Stromal cell of bone marrow (primary cell): Measurements from ENCODE around the gene NSUN7.
"Not testable (repeated sequence)": the region's sequence is repeated elsewhere in the genome, so short reads cannot be mapped to it uniquely, and the experiment has no call there.

Experiments used
- DNase-seq: peaks from one replicate; pipeline ENCODE4 v3.0.0-alpha.2; 2012; ENCODE audit warnings: low read depth

The NSUN7 gene

DNA sequence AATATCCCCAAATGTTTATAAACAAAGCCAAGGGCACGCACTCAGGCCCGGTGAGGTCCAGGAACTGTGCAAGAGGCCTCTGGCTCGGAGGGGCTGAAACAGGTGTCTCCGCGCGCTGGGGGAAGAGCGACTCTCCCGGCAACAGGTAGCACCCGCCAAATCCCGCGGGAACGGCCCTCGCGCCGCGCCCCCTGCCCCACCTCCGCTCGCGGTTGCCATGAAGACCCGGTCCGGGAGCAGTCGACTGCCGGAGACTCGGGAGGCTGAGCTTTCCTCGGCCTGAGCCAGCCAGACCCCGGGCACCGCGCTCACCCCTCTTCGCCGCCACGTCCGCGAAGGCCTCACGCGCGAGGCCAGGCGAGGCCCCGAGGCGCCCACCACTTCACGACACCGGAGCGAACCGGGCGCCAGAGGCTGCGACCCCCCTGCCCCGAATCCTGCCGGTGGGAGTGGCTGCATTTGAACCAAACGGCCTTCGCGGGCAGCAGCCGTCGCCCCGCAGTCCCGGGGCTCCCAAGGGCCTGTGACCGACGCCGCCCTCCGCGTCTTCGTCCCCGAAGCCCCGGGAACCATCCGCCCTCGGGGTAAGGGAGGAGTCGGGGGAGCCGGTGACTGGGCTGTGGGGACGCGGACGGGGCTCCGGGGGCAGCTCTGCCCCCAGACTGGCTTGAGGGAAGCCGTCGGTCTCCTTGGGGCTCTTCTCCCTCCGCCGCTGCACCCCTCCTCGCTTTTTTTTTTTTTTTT lies at the start of gene NSUN7:
TSS of gene NSUN7 (plus strand) at position 239 of the 744 bp plus-strand sequence. CDS start 739 bp downstream, outside the sequence.
- DNase-seq = no peak

DNA sequence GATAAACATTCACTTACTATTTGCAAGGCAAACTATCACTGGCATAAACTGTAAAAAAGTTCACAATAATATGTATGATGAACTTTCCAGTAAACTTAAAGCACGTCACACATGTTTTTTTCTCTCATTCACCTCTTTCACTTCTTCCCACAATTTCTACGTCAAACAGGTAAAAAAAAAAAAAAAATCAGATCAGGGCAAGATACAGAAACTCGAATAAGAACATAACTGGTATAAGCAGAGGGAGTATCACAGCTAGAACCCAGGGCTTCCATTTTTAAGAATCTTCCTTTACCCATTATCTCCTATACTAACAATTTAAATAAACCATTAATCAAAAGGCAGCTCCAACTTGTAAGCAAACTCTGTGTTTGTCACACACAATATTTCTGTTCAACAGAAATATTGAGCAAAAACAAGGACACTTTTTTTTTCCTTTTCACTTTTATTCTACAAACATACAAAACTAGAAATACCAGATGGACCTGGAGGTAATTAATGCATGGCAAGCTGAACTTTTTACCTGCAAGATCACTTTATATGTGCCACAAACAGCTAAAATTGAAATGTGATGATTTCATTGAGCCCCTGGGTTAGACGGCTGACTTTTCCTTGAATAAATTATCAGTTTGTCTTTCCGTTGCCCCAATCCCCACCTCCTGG lies 47.5 kb upstream of the NSUN7 start:
- DNase-seq = no peak

DNA sequence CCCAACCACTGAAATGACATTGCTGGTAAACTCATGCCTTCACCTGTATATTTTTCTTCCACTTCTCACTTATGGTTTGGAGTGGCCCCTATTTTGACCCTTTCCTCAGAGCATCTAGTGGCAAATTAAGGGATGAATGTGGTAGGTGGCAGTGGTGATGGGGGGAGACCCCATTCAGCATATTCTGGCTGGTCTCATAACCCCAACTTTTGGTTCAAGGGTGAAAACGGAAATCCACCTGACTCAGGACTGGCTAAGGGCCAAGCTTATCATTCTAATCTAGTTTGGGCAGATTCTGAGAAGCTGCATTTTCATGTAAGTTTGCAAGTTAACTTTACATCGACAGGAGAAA lies 47.0 kb upstream of the NSUN7 start:
- no peak for DNase-seq

- DNase-seq = no peak
Observed at GRCh38 chr4:40704073-40704472, 45.7 kb upstream of the NSUN7 start.

- peak; percentile 5 for DNase-seq
Observed at GRCh38 chr4:40710484-40711254, 39.1 kb upstream of the NSUN7 start.

DNA sequence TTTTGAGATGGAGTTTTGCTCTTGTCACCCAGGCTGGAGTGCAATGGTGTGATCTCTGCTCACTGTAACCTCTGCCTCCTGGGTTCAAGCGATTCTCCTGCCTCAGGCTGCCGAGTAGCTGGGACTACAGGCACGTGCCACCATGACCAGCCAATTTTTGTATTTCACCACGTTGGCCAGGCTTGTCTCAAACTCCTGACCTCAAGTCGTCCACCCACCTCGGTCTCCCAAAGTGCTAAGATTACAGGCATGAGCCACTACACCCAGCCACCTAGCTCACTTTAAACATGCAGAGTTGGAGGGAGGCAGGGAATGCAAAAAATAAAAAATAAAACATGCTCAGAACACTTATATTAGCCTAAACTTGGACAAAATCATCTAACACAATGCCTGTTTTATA lies 36.8 kb upstream of the NSUN7 start:
- DNase-seq = not testable (repeated sequence)

GRCh38 chr4:40713798-40714197 lies 36.0 kb upstream of the NSUN7 start:
- no peak for DNase-seq

DNA sequence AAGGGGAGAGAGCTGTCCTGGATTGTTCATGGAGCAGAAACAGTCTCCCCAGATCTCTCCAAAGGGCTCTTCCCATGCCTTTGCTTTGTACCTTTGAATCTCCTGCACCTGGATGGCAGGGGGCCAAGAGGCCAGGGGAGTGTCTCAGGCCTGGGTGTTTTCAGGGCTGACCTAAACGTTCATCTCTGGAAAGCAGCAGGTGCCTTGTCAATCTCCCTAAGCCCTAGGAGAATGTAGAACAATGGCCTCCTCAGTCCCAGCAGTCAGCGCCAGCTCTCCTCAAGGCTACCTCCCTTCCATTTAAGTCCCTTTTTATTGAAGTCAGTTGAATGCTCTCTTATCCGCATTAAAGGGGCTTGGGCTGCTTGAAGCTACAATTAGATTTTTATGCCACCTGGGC lies 31.2 kb upstream of the NSUN7 start:
- no peak for DNase-seq

DNA sequence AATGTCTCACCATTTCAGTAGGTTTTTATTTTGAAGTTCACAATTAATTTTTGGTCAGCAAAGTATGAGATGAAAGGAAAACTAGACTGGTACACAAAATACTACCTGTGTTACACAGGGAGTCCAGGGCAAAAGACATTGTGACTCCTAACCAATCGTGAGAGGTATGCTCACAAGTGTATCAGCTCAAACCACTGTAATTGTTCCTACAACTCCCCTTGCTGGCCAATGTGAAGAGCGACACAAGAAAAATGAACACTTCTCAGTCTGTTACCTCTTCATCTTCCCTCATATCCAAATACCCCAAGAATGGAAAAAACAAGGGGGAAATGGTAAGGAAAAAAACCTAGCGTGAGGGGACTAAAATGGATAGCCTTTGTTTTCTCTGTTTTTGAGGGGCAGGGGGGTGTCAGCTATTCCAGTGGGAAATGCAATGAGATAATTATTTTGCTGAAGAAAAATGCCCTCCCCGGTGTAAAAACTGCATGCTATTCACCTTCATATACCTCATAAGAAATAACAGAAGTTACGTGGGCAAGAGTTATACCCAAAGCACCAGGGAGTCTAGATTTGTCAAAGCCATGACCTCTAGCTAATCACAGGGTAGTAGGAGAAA lies 30.6 kb upstream of the NSUN7 start:
- peak; percentile 38 for DNase-seq

DNA sequence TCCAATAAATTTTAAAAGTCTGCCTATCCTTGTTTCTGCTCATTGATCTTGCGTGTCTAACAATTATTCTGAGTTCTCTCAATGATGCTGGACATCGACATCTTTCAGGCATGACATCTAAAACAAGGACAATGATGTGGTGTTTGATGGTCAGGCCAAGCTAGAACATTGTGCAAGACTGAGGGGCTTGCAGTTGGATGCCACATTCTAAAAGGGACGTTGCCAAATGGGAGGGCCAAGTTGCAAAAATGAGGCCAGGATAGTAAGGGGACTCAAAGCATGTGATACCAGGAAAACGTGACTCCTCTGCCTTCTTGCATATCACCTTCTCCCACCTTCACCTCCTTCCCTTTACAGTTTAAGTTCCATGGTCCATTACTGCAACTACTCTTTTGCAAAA lies 29.4 kb upstream of the NSUN7 start:
- DNase-seq = no peak

GRCh38 chr4:40720916-40721315 lies 28.8 kb upstream of the NSUN7 start:
- no peak for DNase-seq

- peak; percentile 10 for DNase-seq
Observed at GRCh38 chr4:40721730-40722171, 28.0 kb upstream of the NSUN7 start.

DNA sequence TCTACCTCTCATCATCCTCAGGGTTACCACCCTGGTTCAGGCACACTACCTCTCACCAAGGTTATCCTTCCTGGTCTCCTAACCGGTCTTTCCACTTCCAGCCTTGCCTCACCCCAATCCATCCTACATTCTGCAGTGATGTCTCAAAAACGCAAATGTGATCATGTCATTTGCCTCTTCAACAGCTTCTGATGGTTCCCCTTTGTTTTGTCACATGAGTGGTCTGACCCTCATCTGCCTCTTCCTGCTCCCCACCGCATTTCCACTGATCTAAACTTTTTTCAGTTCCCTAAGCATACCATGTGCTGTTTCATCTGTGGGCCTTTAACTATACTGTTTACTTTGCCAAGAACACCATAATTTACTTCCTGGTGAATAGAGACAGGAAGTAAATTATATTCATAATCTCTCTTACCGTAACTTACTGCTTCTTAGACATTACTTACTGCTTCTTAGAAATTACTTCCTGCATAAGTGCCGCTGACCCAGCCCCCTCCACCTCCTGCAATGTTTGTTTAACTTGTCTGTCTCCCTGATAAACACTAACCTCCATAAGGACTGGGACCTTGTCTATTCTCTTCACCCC lies 27.1 kb upstream of the NSUN7 start:
- no peak for DNase-seq

DNA sequence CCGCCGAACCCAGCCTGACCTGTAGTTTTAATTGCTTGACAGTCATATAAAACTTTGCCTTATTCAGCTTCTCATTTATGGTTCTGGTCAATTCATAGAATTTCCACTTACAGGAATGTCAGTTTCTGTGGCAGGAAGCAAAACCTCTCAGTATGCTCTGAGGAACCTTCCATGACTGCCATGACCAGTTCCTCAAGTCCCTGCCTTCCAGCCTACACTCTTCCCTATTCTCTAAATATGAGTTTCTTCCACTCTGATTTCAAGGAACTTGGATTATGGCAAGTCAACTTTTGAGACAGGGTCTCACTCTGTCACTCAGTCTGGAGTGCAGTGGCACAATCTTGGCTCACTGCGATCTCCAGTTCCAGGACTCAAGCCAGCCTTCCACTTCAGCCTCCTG lies 26.0 kb upstream of the NSUN7 start:
- DNase-seq = no peak

- no peak for DNase-seq
Observed at GRCh38 chr4:40728333-40728732, 21.4 kb upstream of the NSUN7 start.

- DNase-seq = no peak
Observed at GRCh38 chr4:40729555-40729954, 20.2 kb upstream of the NSUN7 start.

- no peak for DNase-seq
Observed at GRCh38 chr4:40730091-40730679, 19.6 kb upstream of the NSUN7 start.

- no peak for DNase-seq
Observed at GRCh38 chr4:40731361-40731760, 18.4 kb upstream of the NSUN7 start.

DNA sequence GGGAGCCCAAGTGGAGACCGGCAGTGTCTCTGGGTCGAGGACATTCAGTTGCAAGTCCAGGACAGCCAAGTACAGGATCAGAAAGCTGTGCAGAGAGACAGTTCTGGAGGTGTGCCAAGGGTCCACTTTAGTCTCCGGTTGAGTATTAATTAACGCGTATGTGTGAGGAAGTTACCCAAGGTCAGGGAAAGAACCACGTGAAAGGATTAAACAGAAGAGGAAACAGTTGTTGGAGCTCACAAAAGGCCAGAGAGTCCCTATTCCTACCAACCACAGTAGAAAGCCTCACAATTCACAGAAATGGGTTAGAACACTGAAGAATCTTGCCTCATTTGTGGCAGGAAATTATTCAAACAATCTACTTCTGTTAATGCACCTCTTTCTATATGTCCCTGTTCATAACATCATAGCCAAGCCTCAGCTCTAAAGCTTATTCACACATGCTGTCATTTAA lies 17.9 kb upstream of the NSUN7 start:
- DNase-seq = no peak

DNA sequence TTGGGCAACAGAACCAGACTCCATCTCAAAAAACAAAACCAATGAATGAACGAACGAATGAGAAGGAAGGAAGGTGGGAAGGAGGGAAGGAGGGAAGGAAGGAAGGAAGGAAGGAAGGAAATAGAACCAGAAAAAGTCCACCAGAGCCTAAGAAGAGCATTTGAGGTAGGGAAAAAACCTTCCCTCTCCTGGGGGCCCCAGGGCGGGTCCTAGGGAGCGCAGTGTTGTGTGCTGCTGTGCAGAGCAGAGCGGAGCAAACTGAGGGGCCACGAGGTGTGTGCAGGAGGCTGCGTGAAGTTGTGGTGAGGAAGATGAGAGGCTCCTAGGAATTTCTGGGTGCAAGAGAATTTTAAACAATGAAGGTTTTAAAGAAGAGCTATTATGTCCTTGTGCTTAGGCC lies 16.0 kb upstream of the NSUN7 start:
- DNase-seq = no peak

- no peak for DNase-seq
Observed at GRCh38 chr4:40734497-40734896, 15.3 kb upstream of the NSUN7 start.

DNA sequence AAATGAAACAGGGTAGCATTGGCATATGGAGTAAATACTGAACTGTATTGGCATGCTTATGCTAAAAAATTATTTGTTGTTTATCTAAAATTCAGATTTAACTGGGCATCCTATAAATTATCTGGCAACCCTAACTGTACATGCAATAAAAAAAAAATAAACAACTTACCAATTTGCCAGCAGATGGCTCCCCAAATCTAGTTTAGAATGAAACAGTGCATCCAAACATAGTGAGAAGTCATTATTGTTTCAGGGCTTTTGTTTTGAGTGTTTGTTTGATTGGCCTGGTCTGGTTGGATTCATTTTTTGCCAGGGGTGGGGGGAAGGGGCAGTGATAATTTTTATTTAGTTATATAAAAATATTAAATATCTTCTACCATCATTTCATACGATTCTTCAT lies 12.8 kb upstream of the NSUN7 start:
- peak; percentile 16 for DNase-seq
